A549 treated with Hydrocortisone at 1 μM for 4 hours (cell line): ENCODE measurements around the gene BLTP1. TPM values are rescaled to one million over a fixed set of nuclear protein-coding genes. Genes with fewer than 3 reads are reported as not detected.

Experiments used
- total RNA-seq: library from RNA; stranded (reverse); fragments of 200-300 nt; extraction: Qiagen RNA extraction; gene quantifications from 5 replicates; pipeline ENCODE4 v1.2.3, GENCODE V29; 2022

Gene BLTP1, protein sequence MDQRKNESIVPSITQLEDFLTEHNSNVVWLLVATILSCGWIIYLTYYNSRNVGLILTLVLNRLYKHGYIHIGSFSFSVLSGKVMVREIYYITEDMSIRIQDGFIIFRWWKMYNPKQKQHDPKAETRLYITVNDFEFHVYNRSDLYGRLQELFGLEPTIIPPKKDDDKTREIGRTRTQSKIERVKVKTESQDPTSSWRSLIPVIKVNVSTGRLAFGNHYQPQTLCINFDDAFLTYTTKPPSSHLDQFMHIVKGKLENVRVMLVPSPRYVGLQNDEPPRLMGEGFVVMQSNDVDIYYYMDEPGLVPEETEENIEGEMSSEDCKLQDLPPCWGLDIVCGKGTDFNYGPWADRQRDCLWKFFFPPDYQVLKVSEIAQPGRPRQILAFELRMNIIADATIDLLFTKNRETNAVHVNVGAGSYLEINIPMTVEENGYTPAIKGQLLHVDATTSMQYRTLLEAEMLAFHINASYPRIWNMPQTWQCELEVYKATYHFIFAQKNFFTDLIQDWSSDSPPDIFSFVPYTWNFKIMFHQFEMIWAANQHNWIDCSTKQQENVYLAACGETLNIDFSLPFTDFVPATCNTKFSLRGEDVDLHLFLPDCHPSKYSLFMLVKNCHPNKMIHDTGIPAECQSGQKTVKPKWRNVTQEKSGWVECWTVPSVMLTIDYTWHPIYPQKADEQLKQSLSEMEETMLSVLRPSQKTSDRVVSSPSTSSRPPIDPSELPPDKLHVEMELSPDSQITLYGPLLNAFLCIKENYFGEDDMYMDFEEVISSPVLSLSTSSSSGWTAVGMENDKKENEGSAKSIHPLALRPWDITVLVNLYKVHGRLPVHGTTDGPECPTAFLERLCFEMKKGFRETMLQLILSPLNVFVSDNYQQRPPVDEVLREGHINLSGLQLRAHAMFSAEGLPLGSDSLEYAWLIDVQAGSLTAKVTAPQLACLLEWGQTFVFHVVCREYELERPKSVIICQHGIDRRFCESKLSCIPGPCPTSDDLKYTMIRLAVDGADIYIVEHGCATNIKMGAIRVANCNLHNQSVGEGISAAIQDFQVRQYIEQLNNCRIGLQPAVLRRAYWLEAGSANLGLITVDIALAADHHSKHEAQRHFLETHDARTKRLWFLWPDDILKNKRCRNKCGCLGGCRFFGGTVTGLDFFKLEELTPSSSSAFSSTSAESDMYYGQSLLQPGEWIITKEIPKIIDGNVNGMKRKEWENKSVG (N-terminal part only)
- total RNA-seq, result 5.6 to 10.5 TPM (median 8.1 TPM) in 5 replicates

DNA sequence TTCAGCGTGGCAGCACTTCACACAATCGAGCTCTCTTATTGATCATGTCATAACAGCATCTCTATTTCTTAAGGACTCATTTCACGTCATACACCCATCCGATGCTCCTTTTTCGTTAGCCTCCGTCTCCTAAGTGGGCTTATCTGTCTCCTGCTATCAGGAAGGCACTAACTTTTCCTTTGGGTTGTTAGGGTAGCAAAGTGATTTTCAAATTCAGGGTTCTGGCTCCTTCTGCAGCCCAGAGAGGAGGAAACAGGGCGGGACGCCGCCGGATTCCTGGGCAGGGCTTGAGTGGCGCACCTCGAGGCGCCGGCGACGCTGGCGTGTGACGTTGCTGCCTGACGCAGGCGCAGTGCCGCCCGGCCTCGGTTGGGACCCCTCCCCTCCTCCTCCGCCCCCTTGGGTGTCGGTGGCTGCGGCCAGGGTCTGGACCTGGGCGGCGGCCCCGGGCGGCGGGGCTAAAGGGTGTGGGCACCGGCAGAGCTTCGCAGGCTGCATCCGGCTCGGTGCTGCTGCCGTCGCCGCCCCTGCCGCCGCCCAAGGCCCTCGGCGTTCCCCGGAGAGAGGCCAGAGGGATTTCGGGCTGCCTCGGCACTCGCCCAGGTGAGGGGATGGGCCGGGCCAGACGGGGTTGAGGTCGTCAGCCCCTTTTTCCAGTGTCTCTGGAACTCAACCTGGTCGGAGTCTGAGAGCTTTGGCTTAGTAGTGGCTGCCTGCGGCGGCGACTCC, at the start of gene BLTP1:
Gene BLTP1 (plus strand): TSS at position 350 of the 729 bp plus-strand sequence. CDS start 18,317 bp downstream, outside the sequence.

Other genes with a start within 250 kb of the BLTP1 start
- 0.08 to 0.12 TPM (median 0.10 TPM) in 3 of 5 replicates, not detected in the others for gene TRPC3, start 200.3 kb upstream of the BLTP1 start, total RNA-seq
- not detected in 5 replicates for gene ADAD1, start 226.7 kb downstream of the BLTP1 start, total RNA-seq